Measurements from ENCODE around the gene AMBP. TPM values are rescaled to one million over a fixed set of nuclear protein-coding genes. Genes with fewer than 3 reads are reported as not detected.

Gene AMBP
- total and polyA plus RNA-seq, 2 experiments from 2014 or later: 0.64 TPM; not detected in 1

- DNase-seq (ENCODE audit: low read depth in 1 of 2, low spot score in 1 of 2): no peak
- TF ChIP-seq, protein P1, sequence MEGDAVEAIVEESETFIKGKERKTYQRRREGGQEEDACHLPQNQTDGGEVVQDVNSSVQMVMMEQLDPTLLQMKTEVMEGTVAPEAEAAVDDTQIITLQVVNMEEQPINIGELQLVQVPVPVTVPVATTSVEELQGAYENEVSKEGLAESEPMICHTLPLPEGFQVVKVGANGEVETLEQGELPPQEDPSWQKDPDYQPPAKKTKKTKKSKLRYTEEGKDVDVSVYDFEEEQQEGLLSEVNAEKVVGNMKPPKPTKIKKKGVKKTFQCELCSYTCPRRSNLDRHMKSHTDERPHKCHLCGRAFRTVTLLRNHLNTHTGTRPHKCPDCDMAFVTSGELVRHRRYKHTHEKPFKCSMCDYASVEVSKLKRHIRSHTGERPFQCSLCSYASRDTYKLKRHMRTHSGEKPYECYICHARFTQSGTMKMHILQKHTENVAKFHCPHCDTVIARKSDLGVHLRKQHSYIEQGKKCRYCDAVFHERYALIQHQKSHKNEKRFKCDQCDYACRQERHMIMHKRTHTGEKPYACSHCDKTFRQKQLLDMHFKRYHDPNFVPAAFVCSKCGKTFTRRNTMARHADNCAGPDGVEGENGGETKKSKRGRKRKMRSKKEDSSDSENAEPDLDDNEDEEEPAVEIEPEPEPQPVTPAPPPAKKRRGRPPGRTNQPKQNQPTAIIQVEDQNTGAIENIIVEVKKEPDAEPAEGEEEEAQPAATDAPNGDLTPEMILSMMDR (IDR thresholded peaks at IDR 0.05; ENCODE audit: low read depth, low read length): no peak
- Histone ChIP-seq H3K27me3 (no peaks in the 10 kb centered on the region), H3K36me3 (peaks cover 6% of the 10 kb centered on the region), H3K4me3 (no peak overlapping the region), H3K4me1 (ENCODE audit: low read depth) (no peaks in the 10 kb centered on the region), H3K27ac (no peak overlapping the region), H3K9me3 (ENCODE audit: low read depth) (no peaks in the 10 kb centered on the region)
Measured at GRCh38 chr9:114017741-114018715, 60.1 kb downstream of the AMBP start.

DNA sequence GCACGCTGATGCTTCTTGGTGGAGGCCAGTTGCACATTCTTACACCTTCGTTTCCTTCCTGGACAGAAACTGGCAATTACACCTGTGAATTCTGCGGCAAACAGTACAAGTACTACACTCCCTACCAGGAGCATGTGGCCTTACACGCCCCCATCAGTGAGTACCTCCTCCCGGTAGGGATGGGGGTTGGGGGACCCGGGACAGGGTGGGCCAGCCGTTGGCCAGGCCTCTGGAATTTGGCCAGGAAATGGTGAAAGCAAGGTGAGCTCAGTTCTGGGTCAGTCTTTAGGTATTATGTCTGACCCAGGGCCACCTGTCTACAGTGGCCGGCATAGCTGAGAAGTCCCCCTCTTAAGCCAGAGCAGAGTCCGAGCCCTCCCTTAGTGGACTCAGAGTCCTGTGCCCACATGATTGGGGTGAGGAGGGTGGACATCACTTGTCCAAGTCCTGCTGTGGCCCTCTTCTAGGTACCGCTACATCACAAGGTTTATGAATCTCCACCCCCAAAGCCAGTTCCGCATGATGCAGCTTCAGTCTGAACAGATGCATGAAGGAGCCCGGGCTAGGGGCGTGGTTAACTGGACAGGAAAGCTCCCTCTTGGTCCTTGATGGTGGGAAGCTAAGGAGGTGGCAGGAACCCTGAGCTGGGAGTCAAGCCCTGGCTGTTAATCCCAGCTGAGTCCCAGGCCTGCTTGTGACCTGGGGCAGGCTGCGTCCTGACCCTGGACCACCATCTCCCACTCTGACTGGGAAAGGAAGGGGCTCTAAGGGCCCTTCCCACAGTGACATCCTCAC lies 61.3 kb downstream of the AMBP start:
- Histone ChIP-seq H3K4me1 (ENCODE audit: low read depth) (no peaks in the 10 kb centered on the region), H3K27ac (no peak overlapping the region), H3K27me3 (no peaks in the 10 kb centered on the region), H3K36me3 (peaks cover 6% of the 10 kb centered on the region), H3K4me3 (no peak overlapping the region), H3K9me3 (ENCODE audit: low read depth) (no peaks in the 10 kb centered on the region)
- DNase-seq (ENCODE audit: low read depth in 1 of 2, low spot score in 1 of 2): no peak
- TF ChIP-seq, protein P1 (IDR thresholded peaks at IDR 0.05; ENCODE audit: low read depth, low read length): no peak

GRCh38 chr9:114016101-114016500 lies 62.0 kb downstream of the AMBP start:
- peaks cover 6% of the 10 kb centered on the region for H3K36me3 ChIP-seq
- TF ChIP-seq, protein P1 (IDR thresholded peaks at IDR 0.05; ENCODE audit: low read depth, low read length): no peak
- no peaks in the 10 kb centered on the region for H3K27me3 ChIP-seq
- no peaks in the 10 kb centered on the region for H3K4me1 ChIP-seq (ENCODE audit: low read depth)
- no peak for DNase-seq (ENCODE audit: low read depth in 1 of 2, low spot score in 1 of 2)
- no peaks in the 10 kb centered on the region for H3K9me3 ChIP-seq (ENCODE audit: low read depth)
- no peak overlapping the region for H3K27ac ChIP-seq
- H3K4me3 ChIP-seq: no peak overlapping the region

- Histone ChIP-seq H3K36me3 (peaks cover 6% of the 10 kb centered on the region), H3K4me1 (ENCODE audit: low read depth) (no peaks in the 10 kb centered on the region), H3K9me3 (ENCODE audit: low read depth) (no peaks in the 10 kb centered on the region), H3K4me3 (no peak overlapping the region), H3K27ac (no peak overlapping the region), H3K27me3 (no peaks in the 10 kb centered on the region)
- TF ChIP-seq, protein P1 (IDR thresholded peaks at IDR 0.05; ENCODE audit: low read depth, low read length): no peak
- no peak for DNase-seq (ENCODE audit: low read depth in 1 of 2, low spot score in 1 of 2)
Measured at GRCh38 chr9:114015607-114016006, 62.5 kb downstream of the AMBP start.

GRCh38 chr9:114014044-114014443 lies 64.1 kb downstream of the AMBP start:
- Histone ChIP-seq H3K9me3 (ENCODE audit: low read depth) (no peaks in the 10 kb centered on the region), H3K27ac (no peak overlapping the region), H3K4me1 (ENCODE audit: low read depth) (no peaks in the 10 kb centered on the region), H3K27me3 (no peaks in the 10 kb centered on the region), H3K36me3 (peaks cover 6% of the 10 kb centered on the region), H3K4me3 (no peak overlapping the region)
- no peak for DNase-seq (ENCODE audit: low read depth in 1 of 2, low spot score in 1 of 2)
- TF ChIP-seq, protein P1 (IDR thresholded peaks at IDR 0.05; ENCODE audit: low read depth, low read length): no peak

Data from cardiac muscle cell (in vitro differentiated cells and primary cell).